HG02840 (cell line): Measurements from ENCODE around the gene CCDC149.

Experiments
- ATAC-seq: cut with Tn5 transposase; IDR thresholded peaks from one replicate; pipeline ENCODE4 v1.9.1; 2021; ENCODE audit warnings: mild to moderate bottlenecking, moderate library complexity, moderate number of reproducible peaks; ENCODE audit not compliant: unreplicated experiment, low FRiP score

The CCDC149 gene

DNA sequence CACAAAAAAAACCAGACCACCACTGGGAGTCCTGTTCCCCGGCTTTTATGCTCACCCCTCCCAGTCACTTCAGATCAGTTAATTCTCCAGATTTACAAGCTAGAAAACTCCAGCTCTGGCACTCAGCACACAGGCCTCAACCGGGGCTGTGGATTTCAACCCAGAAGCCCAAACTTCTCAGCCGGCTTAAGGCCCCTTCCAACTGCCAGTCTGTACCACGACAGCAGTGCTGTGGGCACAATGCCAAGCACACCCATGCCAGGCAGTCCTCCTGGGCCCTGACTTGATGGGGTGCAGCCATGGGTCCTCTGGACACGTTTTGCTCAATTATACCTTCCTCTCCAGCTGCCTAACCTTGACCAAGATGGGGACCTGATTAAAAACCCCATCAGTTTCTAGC is 105.2 kb downstream of the CCDC149 start:
- ATAC-seq = no peak

DNA sequence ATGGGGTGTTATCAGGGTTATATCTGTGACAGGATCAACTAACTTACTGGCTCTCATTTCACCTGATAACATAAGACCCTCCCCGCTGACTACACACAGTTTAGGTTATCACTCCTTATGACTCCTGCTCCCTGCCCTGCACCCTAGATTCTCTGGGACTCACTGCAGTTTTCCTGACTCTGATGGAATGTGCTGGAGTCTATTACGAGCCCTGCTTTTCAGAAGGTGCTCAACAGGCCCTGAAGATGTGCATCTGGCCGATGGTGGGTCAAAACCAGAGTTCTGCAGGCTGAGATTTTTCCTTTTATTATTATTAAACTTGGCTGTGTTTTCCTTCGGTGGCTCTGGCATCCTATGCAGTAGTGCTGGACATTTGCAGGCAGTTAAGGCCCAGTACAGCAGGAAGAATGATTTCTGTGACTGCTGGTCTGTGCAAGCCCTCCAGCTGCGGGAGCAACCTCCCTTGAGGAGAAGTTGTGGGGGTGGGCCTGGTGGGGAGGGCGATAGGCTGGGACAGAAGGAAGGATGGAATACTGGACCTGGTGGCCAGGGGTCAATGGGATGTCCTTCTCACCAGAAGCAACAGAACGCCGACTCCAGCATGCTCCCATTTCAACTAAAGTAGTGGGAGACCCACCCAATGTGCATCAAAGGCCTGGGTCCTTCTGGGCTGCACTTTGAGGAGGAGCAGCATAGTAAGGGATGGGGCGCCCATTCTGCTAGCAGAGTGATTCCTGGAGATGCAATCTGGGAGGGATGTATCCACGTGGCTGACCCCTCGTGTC is 106.4 kb downstream of the CCDC149 start:
- no peak for ATAC-seq

DNA sequence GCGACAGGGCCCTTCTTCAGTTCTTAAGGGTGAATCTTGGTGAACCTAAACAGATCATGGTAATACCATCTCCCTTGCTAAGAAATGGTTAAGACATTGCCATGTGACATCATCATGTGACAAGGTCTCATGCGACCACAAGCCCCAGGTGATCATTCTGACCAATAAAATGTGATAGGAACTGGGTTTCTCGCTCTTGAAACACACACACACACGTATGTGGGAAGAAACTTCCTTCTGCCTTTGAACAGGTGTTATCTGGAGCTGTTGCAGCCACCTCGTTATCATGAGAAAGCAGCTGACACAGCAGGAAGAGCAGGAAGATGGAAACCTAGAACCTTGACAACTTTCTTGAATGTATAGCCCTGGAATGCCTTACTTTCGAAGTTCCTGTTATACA is 107.3 kb downstream of the CCDC149 start:
- no peak for ATAC-seq

DNA sequence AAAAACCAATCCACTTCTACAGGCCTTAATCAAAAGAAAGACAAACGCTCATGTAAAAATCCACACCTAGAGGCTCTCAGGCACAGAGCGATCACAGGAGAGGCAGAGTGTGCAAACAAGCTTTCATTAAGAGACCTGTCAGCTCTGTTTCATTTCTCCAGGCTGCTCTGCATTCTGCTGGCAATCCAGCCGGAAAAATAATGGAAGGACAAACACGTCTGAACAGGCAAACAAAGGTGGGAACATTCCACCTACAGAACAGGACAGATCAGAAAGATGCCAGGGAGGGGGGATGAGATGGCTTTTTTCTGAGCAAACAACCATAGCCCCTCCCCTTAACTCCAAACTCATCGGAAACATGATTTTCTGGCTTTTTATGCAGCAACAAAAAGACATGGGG is 107.8 kb downstream of the CCDC149 start:
- no peak for ATAC-seq

DNA sequence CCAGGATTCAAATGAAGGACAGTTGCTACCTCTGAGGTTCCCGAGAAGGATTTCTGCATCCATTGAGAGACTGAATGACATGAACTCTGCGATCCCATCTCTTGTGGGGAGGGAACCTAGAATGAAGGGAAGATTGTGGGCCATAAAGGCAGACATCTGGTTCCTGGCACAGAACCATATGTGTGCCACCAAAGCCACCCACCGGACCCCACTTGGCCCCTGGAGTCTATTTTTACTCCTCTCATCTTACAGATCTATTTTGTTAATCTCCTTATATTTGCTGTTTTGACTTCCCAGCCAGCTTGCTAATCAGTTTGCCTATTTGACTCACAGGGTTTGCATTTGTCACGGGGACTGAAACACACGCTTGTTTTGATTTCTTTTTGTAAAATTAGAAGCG is 110.2 kb downstream of the CCDC149 start:
- ATAC-seq = no peak

DNA sequence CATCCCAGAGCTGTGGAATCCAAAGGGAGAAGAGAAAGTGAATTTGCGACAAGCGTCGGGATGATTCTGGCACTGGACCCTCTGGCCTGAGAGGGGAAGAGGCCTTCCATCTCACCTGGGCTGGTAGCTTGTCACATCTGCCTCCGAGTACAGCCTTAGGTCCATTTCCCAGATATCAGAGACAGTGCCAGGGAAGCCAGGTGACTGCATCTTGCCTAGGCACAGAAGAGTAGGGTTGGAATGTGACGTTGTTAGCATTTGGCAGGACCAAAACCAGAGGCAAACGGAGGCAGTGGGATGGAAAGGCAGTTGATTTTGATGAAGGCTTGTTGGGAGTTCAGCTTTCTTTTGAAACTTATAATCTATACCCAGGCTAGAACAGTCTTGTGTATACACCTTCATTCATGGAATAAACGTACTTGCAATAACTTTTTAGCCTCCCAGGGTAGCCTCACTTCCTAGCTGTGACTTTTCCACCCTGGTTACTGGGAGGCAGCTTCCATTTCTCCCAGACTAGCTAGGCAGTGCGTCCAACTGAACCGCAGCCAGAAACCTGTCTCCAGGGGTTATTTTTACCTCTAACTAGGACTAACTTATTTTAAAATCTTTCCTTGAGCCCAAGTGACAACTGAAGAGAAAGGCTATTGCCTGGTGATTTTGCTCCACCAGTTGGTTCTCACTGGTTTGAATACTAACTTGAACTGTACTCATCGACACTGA is 111.5 kb downstream of the CCDC149 start:
- ATAC-seq = no peak

DNA sequence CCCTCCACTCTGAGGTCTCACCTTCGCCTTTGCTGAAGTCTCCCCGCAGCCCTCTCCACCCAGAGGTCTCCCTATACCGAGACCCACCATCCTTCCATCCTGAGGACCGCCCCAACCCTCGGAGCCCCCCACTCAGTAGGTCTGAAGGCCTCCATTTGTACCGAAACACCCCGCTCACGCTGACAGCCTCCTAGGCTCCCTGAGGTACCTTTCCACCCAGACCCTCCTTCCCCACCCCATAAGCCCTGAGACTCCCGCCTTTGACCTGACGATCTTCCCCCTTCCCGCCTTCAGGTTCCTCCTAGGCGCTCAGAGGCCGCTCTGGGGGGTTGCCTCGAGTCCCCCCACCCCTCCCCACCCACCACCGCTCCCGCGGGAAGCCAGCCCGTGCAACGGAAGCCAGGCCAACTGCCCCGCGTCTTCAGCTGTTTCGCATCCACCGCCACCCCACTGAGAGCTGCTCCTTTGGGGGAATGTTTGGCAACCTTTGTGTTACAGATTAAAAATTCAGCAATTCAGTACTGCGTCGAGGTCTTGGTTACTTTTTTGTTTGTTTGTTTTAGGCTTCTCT is 112.4 kb downstream of the CCDC149 start:
- ATAC-seq = no peak

DNA sequence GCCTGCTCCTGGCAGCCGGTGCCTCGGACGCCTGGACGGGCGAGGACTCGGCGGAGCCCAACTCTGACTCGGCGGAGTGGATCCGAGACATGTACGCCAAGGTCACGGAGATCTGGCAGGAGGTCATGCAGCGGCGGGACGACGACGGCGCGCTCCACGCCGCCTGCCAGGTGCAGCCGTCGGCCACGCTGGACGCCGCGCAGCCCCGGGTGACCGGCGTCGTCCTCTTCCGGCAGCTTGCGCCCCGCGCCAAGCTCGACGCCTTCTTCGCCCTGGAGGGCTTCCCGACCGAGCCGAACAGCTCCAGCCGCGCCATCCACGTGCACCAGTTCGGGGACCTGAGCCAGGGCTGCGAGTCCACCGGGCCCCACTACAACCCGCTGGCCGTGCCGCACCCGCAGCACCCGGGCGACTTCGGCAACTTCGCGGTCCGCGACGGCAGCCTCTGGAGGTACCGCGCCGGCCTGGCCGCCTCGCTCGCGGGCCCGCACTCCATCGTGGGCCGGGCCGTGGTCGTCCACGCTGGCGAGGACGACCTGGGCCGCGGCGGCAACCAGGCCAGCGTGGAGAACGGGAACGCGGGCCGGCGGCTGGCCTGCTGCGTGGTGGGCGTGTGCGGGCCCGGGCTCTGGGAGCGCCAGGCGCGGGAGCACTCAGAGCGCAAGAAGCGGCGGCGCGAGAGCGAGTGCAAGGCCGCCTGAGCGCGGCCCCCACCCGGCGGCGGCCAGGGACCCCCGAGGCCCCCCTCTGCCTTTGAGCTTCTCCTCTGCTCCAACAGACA is 113.1 kb downstream of the CCDC149 start:
- ATAC-seq = no peak

DNA sequence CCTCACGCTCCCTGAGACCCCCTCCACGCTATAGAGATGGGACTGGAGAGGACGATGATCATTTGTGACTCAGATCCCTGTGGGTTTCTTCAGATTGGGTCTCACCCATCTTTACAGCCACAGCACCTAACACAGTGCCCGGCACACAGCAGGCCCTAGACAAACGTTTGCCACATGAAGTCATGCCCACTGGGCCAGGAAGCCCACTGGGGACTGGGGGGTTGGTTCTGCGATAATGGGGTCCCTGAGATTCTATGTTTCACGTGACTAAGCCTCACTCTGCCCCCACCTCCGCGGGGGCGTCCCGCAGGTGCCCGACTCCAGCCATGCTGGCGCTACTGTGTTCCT is 113.7 kb downstream of the CCDC149 start:
- ATAC-seq = no peak

DNA sequence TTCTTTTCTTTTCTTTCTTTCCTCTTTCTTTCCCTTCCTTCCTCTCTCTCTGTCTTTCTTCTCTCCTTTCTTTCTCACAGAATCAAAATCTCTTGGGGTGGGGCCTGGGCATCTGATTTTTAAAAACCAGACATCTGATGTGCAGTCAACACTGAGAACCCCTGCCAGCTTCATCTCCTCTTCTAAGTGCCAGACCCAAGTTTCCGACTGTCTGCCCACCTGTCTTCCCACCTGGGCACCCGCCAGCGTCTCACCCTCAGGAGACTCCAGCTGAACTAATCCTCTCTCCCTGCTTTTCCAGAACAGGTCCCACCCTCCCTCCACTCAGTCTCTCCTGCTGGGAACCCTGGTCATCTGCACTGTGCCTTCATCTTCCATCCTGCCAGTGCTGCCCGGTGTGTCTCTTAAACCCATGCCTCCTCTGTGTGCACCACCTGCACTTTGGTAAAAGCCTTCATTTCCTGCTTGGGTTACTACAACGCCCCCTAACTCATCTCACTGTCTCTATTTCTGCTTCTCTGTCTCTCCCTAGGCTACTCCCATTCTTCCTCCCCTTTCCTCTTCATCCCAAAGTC is 114.7 kb downstream of the CCDC149 start:
- no peak for ATAC-seq

DNA sequence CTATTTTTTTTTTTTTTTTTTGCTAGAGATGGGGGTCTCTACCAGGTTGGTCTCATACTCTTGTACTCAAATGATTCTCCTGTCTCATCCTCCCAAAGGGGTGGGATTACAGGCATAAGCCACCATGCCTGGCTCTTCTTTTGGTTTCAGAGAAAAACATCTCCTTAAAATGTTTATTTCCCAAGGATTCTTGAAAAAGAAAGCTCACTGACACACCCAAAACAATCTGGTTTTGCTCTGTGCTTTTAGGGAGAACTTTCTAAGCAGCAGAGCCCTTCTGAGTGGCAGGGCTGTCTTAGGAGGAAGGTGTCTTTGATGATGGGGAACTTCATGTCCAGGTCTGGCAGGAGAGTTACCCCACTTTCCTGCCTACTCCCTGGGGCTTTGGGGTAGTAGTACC is 116.2 kb downstream of the CCDC149 start:
- no peak for ATAC-seq

DNA sequence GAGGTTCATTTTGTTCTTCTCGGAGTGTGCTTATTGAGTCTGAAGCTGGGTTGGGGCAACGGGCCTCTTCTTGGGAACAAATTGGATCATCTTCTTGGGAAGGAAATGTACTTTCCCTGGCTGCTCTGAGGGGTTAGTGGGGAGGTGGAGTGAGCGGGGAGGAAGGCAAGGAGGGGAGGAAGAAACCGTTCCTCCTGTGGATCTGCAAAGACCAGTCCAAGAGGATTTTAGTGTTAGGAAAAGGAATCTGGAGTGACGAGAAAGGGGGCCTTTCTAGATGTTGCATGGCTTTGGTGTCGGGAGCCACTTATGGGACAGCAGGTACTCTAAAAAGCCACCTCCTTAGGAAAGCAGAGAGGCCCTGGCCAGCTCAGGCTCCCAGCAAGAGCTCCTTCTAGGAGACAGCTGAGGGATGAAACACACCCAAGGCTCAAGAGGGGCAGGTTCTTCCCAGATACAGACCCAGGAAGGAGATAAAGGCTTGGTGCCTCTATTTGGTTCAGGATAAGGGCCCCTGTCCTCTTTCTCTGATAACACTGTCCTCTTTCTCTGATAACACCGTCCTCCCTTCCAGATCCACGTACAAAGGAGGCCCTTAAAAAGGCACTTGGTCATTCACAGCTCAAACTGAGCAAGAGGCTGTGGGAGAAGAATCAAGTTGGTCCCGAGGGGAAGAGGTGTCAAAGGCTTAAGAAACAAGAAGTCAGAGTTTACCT is 117.0 kb downstream of the CCDC149 start:
- ATAC-seq = no peak

DNA sequence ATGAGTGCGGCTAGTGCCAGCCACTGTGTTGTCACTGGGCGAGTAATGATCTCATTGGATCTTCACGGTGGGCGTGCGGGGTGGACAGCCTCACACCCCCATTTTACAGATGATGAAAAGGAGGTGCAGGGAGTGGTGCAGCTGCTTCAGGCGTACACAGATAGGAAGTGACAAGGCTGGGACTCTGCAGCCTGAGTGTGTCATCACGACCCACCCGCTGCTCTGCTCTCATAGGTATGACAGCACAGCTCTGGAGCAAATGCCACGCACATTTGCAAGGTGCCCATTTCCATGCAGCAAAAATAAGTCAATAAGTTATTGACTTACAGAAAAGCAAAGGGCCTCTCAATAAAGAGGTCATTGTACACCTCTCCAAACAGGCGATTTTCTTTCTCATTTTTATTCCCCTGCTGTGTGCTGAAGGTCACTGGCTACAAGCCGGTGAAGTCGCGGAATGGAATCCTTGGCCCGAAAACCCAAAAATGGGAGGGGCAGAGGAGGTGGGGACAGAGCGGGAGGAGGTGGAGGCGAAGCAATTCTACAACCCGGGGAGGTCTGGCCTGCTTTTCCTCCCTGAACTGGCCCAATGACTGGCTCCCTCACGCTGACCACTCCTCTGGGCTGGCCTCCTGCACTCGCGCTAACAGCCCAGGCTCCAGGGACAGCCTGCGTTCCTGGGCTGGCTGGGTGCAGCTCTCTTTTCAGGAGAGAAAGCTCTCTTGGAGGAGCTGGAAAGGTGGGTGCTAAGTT is 117.8 kb downstream of the CCDC149 start, which contains the start of gene SOD3:
TSS of gene SOD3 (plus strand) at position 658 of the 750 bp plus-strand sequence. CDS start 3,949 bp downstream, outside the sequence.
- ATAC-seq = no peak

DNA sequence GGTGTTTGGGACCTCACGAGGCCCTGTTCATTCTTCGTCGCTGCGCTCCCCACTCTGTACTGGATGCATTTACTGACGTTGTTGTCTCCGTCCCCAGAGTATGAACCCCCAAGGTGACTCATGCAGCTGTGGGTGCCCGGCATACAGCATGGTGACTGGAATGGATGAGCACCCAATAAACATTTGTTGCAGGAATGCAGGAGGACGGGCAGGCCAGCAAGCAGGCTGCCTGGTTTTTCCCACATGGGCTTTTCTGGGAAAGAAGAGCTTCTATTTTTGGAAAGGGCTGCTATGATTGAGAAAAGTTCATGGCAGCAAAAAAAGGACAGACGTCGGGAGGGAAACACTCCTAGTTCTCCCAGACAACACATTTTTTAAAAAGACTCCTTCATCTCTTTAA is 118.4 kb downstream of the CCDC149 start:
- ATAC-seq = no peak

DNA sequence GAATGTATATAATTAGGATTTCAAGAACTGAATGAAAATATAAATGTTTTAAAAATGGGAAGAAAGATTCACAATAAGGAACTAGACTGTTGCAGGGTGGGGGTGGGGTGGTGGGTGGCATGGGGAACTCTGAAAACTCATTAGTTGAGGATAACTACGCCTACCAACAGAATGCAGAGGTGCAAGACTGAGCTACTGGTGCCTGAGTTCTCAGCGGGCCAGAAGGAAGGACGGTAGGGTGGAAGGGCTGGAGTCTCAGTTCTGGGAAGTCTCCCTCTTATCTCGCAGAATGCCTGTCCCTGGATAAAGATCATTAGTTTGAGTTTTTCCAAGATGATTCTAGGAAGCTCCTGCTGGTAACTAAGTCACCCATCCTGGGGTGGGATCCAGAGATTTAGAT is 118.8 kb downstream of the CCDC149 start:
- no peak for ATAC-seq

DNA sequence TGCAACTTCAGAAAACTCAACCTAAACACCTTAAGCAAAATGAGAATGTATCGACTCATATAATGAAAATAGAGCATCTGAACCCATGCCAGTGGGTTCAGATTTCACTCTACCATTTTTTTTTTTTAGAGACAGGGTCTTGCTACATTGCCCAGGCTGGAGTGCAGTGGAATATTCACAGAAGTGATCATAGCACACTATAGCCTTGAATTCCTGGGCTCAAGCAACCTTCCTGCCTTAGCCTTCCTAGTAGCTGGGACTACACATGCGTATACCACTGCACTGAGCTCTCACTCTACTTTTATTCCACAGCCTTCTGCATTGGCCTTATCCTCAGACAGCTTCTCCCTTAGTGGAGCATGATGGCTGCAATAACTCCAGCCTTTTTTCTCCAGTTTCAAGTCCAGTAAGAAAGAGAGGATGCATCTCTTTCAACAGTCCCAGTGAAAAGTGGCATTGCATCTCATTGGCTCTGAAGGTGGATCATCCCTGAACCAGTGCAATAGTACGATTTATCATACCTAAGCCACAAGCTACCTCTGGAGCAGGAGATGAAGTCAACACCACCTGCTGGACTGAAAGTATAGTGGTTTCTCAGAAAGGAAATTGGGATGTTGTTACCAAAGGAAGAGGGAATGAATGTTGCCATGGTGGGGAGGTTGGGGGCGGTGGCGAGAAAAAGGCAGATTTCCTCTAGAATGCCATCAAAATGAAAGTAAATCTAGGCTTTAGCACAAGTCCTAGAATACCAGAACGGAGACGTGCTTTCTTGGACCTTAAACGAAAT is 119.4 kb downstream of the CCDC149 start:
- no peak for ATAC-seq

DNA sequence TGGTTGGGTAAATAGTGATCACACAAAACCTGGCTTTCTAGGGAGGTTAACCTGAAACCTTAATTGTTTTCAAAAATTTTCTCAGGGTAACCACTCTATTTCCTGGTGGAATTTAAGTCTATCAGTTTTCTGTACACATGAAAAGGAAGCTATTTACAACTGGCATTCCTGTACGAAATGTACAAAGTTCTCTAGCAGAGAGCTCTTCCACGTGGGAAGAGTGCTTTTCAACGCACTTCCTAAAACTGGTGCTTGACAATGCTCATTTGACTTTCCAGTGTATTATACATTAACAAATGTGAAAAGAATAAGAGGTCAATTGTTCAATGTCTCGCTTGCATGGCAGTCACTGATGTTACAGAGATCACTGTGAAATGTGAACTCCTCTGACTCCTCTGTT is 120.3 kb downstream of the CCDC149 start:
- no peak for ATAC-seq

DNA sequence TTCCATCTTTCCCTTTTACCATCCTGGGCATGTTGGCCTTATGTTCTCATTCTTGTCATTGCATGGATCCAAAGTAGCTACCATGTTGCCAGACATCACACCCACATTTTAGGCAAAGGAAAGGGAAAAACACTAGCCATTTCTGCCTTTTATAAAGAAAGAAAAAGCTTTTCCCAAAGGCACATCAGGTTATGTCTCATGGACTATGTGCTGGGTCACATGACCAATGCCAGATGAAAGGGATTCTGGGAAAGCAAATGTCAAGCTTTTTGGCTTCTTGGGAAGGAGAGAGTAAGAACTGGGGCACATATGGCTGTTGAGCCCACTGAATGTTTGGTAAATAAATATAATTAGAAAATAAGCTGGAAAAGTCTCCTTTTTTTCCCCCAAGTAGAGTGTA is 121.8 kb downstream of the CCDC149 start:
- ATAC-seq = no peak

DNA sequence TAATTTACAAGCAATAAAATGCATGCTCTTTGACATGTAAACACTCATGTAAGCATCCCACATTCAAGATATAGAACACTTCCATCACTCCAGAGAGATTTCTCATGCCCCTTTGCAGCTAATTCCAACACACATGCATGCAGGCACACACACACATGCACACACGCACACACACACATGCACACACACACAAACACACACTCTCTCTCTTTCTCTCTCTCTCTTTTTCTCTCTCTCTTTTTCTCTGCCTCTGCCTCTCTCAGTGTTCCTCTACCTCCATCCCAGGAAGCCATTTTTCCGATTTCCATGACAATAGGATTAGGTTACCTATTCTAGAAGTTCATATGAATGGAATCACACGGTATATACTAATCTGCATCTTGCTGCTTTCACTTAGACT is 129.3 kb downstream of the CCDC149 start:
- no peak for ATAC-seq
